DOHH2 (cell line): ENCODE results near the gene CYP1B1.

ENCODE experiments used
- H3F3A ChIP-seq: fragments of 200-600 bp; sonication (generic), shearing (Covaris generic); 2 replicates; pipeline ENCODE4 v1.6.0; 2016; ENCODE audit warnings: antibody characterized with exemption, mild to moderate bottlenecking; ENCODE audit not compliant: control insufficient read depth, insufficient read depth
- H3K27ac ChIP-seq: fragments of 200-600 bp; sonication (generic); 2 replicates; pipeline ENCODE4 v1.5.1; 2014; ENCODE audit warnings: low read depth, mild to moderate bottlenecking, low read length, moderate library complexity
- H3K27me3 ChIP-seq: fragments of 200-600 bp; sonication (generic); 2 replicates; pipeline ENCODE4 v1.6.1; 2014; ENCODE audit warnings: mild to moderate bottlenecking, low read length, mixed read lengths; ENCODE audit not compliant: control insufficient read depth
- H3K36me3 ChIP-seq: fragments of 200-600 bp; sonication (generic); 2 replicates; pipeline ENCODE4 v1.6.1; 2014; ENCODE audit warnings: mild to moderate bottlenecking, low read length, moderate library complexity, mixed read lengths; ENCODE audit not compliant: control insufficient read depth
- H3K4me1 ChIP-seq: fragments of 200-600 bp; sonication (generic); 2 replicates; pipeline ENCODE4 v1.6.1; 2014; ENCODE audit warnings: mild to moderate bottlenecking, low read length, mixed read lengths; ENCODE audit not compliant: control insufficient read depth
- H3K4me2 ChIP-seq: fragments of 200-600 bp; sonication (generic); 2 replicates; pipeline ENCODE4 v1.6.0; 2014; ENCODE audit warnings: mild to moderate bottlenecking, low read length, moderate library complexity
- H3K4me3 ChIP-seq: fragments of 200-600 bp; sonication (generic); 2 replicates; pipeline ENCODE4 v1.5.1; 2014; ENCODE audit warnings: mild to moderate bottlenecking, low read length, mixed read lengths
- H3K79me2 ChIP-seq: fragments of 200-600 bp; sonication (generic); 2 replicates; pipeline ENCODE4 v1.6.1; 2014; ENCODE audit warnings: mild to moderate bottlenecking, low read length, mixed read lengths; ENCODE audit not compliant: control insufficient read depth
- H3K9me2 ChIP-seq: fragments of 200-600 bp; sonication (generic); replicated peaks from 2 replicates; pipeline ENCODE4 v1.6.1; 2014; ENCODE audit warnings: mild to moderate bottlenecking, low read length, mixed read lengths; ENCODE audit not compliant: control insufficient read depth
- H3K9me3 ChIP-seq: fragments of 200-600 bp; sonication (generic); 2 replicates; pipeline ENCODE4 v1.6.1; 2014; ENCODE audit warnings: antibody characterized with exemption, low read length, mixed read lengths; ENCODE audit not compliant: control insufficient read depth, insufficient read depth
- H4K20me1 ChIP-seq: fragments of 200-600 bp; sonication (generic); 2 replicates; pipeline ENCODE4 v1.6.0; 2014; ENCODE audit warnings: low read depth, mild to moderate bottlenecking, antibody characterized with exemption, low read length, moderate library complexity; ENCODE audit not compliant: control insufficient read depth, insufficient read depth
- CTCF ChIP-seq: fragments of 200-600 bp; sonication (generic); IDR thresholded peaks from one replicate; pipeline ENCODE4 v1.5.1; 2014; ENCODE audit warnings: antibody characterized with exemption, mild to moderate bottlenecking, low read depth, low read length; ENCODE audit not compliant: poor library complexity, severe bottlenecking
- EZH2phosphoT487 ChIP-seq: fragments of 200-600 bp; sonication (generic); IDR thresholded peaks from 2 replicates; pipeline ENCODE4 v1.6.1; 2017; ENCODE audit warnings: borderline replicate concordance, mild to moderate bottlenecking, antibody characterized with exemption, low read length, moderate library complexity, mixed read lengths

The CYP1B1 gene

GRCh38 chr2:38035968-38036367 lies 40.0 kb downstream of the CYP1B1 start:
- Histone ChIP-seq H3K4me3 (no peak overlapping the region), H3K79me2 (no peaks in the 10 kb centered on the region), H3K4me1 (no peaks in the 10 kb centered on the region), H3K4me2 (no peak overlapping the region), H3K27me3 (peaks cover 46% of the 10 kb centered on the region), H4K20me1 (no peaks in the 10 kb centered on the region), H3K27ac (no peak overlapping the region), H3F3A (no peaks in the 10 kb centered on the region), H3K9me2 (no peaks in the 10 kb centered on the region), H3K36me3 (no peaks in the 10 kb centered on the region), H3K9me3 (no peaks in the 10 kb centered on the region)
- no peak for TF ChIP-seq EZH2phosphoT487
- TF ChIP-seq CTCF = no peak

- Histone ChIP-seq H3K27ac (no peak overlapping the region), H3K36me3 (no peaks in the 10 kb centered on the region), H3K27me3 (peaks cover 39% of the 10 kb centered on the region)
These were observed 42.3 kb downstream of the CYP1B1 start for GRCh38 chr2:38033646-38034045.

GRCh38 chr2:38032946-38033345 lies 43.0 kb downstream of the CYP1B1 start:
- TF ChIP-seq CTCF (no peak), EZH2phosphoT487 (no peak)

More at GRCh38 chr2:38033646-38034045, 42.3 kb downstream of the CYP1B1 start:
- H4K20me1 ChIP-seq = no peaks in the 10 kb centered on the region
- H3K79me2 ChIP-seq = no peaks in the 10 kb centered on the region
- H3K9me3 ChIP-seq = no peaks in the 10 kb centered on the region
- H3F3A ChIP-seq = no peaks in the 10 kb centered on the region
- H3K4me2 ChIP-seq = no peak overlapping the region
- no peaks in the 10 kb centered on the region for H3K4me1 ChIP-seq
- no peak for TF ChIP-seq CTCF
- TF ChIP-seq EZH2phosphoT487 = no peak
- H3K4me3 ChIP-seq = no peak overlapping the region
- no peaks in the 10 kb centered on the region for H3K9me2 ChIP-seq

More at GRCh38 chr2:38032946-38033345, 43.0 kb downstream of the CYP1B1 start:
- no peaks in the 10 kb centered on the region for H3K9me3 ChIP-seq
- no peaks in the 10 kb centered on the region for H3K9me2 ChIP-seq
- no peaks in the 10 kb centered on the region for H3K79me2 ChIP-seq
- no peak overlapping the region for H3K27ac ChIP-seq
- H3K4me1 ChIP-seq = no peaks in the 10 kb centered on the region
- no peak overlapping the region for H3K4me2 ChIP-seq
- peaks cover 32% of the 10 kb centered on the region for H3K27me3 ChIP-seq
- no peak overlapping the region for H3K4me3 ChIP-seq
- H3K36me3 ChIP-seq = no peaks in the 10 kb centered on the region
- H4K20me1 ChIP-seq = no peaks in the 10 kb centered on the region
- no peaks in the 10 kb centered on the region for H3F3A ChIP-seq
